Lung (tissue), 12 donors: ENCODE results near the gene NIPA2. TPM values are rescaled to one million over a fixed set of nuclear protein-coding genes. Genes with fewer than 3 reads are reported as not detected.
"Not testable (repeated sequence)": the region's sequence is repeated elsewhere in the genome, so short reads cannot be mapped to it uniquely, and the experiment has no call there.

Experiments
- ATAC-seq: fragments of 200-7000 bp; cut with Tn5 transposase; one replicate; pipeline ENCODE4 v1.9.1; 2020; ENCODE audit warnings: moderate number of reproducible peaks; ENCODE audit not compliant: insufficient read depth, low FRiP score
- DNase-seq, 3 donors: peaks; one replicate each; pipeline ENCODE4 v3.0.0-alpha.2; 2013 to 2017
- H3K27ac ChIP-seq, 2 donors: one replicate each; pipeline ENCODE4 v1.5.1; 2013; ENCODE audit warnings: mild to moderate bottlenecking in 2 of 2, moderate library complexity in 2 of 2, control low read depth in 1 of 2, inconsistent platforms in 1 of 2, low read depth in 1 of 2, low read length in 1 of 2
- H3K27me3 ChIP-seq, 3 donors: one replicate each; pipeline ENCODE4 v1.5.1; 2013; ENCODE audit warnings: low read length in 2 of 3; ENCODE audit not compliant: control insufficient read depth in 3 of 3, insufficient read depth in 3 of 3
- H3K36me3 ChIP-seq, 4 donors: one replicate each; pipeline ENCODE4 v1.5.1; 2013; ENCODE audit warnings: low read length in 4 of 4, mild to moderate bottlenecking in 1 of 4, moderate library complexity in 1 of 4; ENCODE audit not compliant: control insufficient read depth in 4 of 4, insufficient read depth in 4 of 4
- H3K4me1 ChIP-seq, 5 donors: one replicate each; pipeline ENCODE4 v1.5.1; 2013; ENCODE audit warnings: low read length in 5 of 5, mild to moderate bottlenecking in 2 of 5, moderate library complexity in 1 of 5; ENCODE audit not compliant: control insufficient read depth in 5 of 5, insufficient read depth in 5 of 5
- H3K4me3 ChIP-seq: one replicate; pipeline ENCODE4 v1.5.1; 2013; ENCODE audit warnings: mild to moderate bottlenecking, control low read depth, moderate library complexity
- H3K9ac ChIP-seq, 2 donors: one replicate each; pipeline ENCODE4 v1.5.1; 2013; ENCODE audit warnings: low read length in 2 of 2, control low read depth in 1 of 2; ENCODE audit not compliant: insufficient read depth in 1 of 2
- H3K9me3 ChIP-seq, 4 donors: one replicate each; pipeline ENCODE4 v1.5.1; 2013; ENCODE audit warnings: low read length in 3 of 4, mild to moderate bottlenecking in 1 of 4, moderate library complexity in 1 of 4; ENCODE audit not compliant: control insufficient read depth in 4 of 4, insufficient read depth in 3 of 4
- CTCF ChIP-seq: IDR thresholded peaks from 2 replicates; pipeline ENCODE4 v1.5.1; 2012; ENCODE audit warnings: mild to moderate bottlenecking; ENCODE audit errors: control extremely low read depth, extremely low read depth
- WGBS, 2 donors: extraction: QIAGEN DNeasy Blood & Tissue Kit; methylation state at CpG; one replicate each; pipeline ENCODE4 v1.1.7; 2013; 5-methylcytosine and 5-hydroxymethylcytosine counted together
- polyA plus RNA-seq, 2 donors: library from polyadenylated mRNA; stranded (reverse); fragments of 200-250 nt; gene quantifications; one replicate each; pipeline ENCODE4 v1.2.1, GENCODE V29; 2013
- total RNA-seq, 2 donors: library from RNA; depleted of rRNA in 1 of 2; stranded (reverse); fragments of >200 nt in 1 of 2; gene quantifications; one replicate each; pipeline ENCODE4 v1.2.1, GENCODE V29; 2014 to 2021
- donor health status: control.
- donor health status: control.
- donor health status: Bipolar disorder and iron deficiency.
- donor health status: healthy.
- donor health status: DM: yes; HTN: yes; CAD: no.

The NIPA2 gene
- total and polyA plus RNA-seq, 4 donors = 12.5 to 53.7 (median 42.5) TPM

- Histone ChIP-seq H3K9me3 (peaks cover 0 to 3% (median 0%) of the 10 kb centered on the region in 4 donors), H3K4me3 (no peak overlapping the region), H3K27ac (no peak overlapping the region), H3K4me1 (peaks cover 0 to 4% (median 0%) of the 10 kb centered on the region in 5 donors), H3K36me3 (no peaks in the 10 kb centered on the region), H3K9ac (no peak overlapping the region), H3K27me3 (no peaks in the 10 kb centered on the region)
- DNase-seq (no peak), ATAC-seq (no peak)
- 92 to 93% methylated on average over 20 of the region's 20 CpGs for WGBS, 2 donors
- TF ChIP-seq CTCF = no peak
Observed at GRCh38 chr15:22795206-22796063, 43.0 kb upstream of the NIPA2 start.

GRCh38 chr15:22796079-22796478 is 42.4 kb upstream of the NIPA2 start:
- Histone ChIP-seq H3K27ac (no peak overlapping the region), H3K4me1 (peaks cover 0 to 2% (median 0%) of the 10 kb centered on the region in 5 donors), H3K9me3 (peaks cover 0 to 3% (median 0%) of the 10 kb centered on the region in 4 donors), H3K9ac (no peak overlapping the region), H3K27me3 (no peaks in the 10 kb centered on the region), H3K36me3 (no peaks in the 10 kb centered on the region), H3K4me3 (no peak overlapping the region)
- DNase-seq (no peak), ATAC-seq (no peak)
- TF ChIP-seq CTCF = no peak

GRCh38 chr15:22799902-22800301 is 38.6 kb upstream of the NIPA2 start:
- Histone ChIP-seq H3K9ac (no peak overlapping the region), H3K27ac (no peak overlapping the region), H3K4me1 (no peaks in the 10 kb centered on the region), H3K4me3 (no peak overlapping the region), H3K36me3 (no peaks in the 10 kb centered on the region), H3K9me3 (peaks cover 0 to 3% (median 0%) of the 10 kb centered on the region in 4 donors), H3K27me3 (no peaks in the 10 kb centered on the region)
- DNase-seq (no peak), ATAC-seq (no peak)
- 47 to 89% methylated on average over 2 of the region's 2 CpGs for WGBS, 2 donors
- TF ChIP-seq CTCF = no peak

- not testable (repeated sequence) for H3K27ac ChIP-seq, ATAC-seq, H3K9ac ChIP-seq, H3K36me3 ChIP-seq, H3K4me1 ChIP-seq, H3K4me3 ChIP-seq, DNase-seq, H3K27me3 ChIP-seq, H3K9me3 ChIP-seq
- WGBS, 2 donors = 96 to 98% methylated on average over 10 of the region's 10 CpGs
Observed at GRCh38 chr15:22803006-22803405, 35.5 kb upstream of the NIPA2 start.
